ENCODE results near the gene CDK17.
A peak's percentile ranks its signal among the peaks of the same experiment; 100 is the strongest.
"Not testable (repeated sequence)": the region's sequence is repeated elsewhere in the genome, so short reads cannot be mapped to it uniquely, and the experiment has no call there.

CDK17 gene

DNA sequence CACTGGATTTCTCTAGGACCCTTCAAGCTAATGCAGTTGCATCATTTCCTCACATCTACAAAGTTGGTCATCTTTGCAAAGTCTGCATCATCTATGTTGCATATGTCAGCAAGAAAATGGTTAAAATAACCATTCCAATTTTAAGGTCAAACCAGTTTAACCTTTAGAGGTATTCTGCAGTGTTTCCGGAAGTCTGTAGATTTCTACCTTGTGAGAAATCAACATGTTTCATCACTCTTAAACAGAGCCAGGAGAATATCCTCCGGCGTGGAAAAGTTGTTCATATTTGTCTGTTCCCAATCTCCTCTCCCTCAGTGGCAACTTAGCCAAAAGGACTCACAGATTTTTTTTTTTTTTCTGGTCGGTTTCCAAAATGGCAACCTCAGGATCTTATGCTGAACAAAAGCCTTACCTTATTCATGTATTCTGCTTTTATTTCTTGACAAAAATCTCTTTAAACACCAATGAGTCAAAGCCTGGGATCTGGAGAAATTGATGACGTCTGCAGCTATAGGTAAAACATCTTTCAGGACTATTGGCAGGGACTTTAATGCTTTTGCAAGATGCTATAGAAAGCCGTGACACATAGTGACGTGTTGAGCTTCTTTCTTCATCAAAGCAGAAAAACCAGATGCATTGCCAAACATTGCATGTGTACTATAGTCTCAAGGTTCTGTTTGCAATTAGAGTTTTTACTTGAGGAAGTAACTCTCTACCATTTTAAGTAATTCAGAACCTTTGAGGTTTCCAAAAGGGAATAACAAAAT, 16.0 kb upstream of the CDK17 start:
- no peak for DNase-seq

DNA sequence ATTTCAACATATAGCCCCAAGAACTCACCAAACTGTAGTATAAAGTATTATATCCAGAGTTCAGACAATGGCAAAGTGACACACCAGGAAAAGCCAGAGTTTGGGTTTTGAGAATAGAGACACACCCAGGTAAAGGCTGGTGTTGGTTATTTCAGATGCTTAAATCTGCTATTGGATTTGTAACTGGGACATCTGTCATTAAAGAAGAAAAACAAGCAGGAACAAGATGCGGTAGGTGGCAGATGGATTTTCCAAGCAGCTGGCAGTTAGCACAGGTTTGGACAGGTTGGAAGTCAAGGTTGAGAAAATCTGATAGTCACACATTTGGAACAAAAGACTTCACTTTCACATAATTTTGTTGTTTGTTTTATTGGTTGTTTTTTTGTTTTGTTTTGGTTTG, 14.4 kb upstream of the CDK17 start:
- DNase-seq, result no peak

DNA sequence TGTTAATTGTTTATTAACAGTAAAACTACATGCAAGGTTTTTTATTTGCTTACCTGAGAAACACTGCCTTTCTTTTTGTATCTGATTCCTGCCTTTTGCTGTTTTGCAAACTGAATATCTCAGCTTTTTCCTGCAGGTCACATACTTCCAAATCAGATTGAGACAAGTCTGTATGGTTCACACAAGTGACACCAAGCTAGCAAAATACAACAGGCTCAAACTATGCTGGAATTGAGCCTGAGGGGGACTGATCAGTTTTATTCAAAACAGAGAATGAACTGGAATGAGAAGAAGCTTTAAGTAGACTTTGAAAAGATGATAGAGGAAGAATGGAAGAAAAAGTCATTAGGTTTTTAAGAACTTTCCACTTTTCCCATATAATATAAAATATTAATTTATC, 12.2 kb upstream of the CDK17 start:
- DNase-seq, result no peak

DNA sequence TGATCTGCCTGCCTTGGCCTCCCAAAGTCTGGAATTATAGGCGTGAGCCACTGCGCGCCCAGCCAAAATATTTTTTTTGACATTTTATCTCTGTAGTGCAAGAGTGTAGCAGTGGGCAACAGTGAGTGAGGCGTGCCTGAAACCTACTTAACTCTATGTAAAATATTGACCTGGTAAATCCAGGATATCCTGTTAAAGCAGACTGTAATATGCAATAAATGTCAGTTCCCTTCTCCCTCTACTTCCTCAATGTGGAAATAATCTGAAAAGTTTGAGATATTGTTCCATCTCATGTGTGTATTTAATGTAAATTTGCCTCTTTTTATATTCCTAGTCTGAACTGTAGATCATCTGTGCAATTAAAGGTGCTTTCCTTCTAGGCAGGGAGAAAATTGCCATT, 9.5 kb upstream of the CDK17 start:
- no peak for DNase-seq

DNA sequence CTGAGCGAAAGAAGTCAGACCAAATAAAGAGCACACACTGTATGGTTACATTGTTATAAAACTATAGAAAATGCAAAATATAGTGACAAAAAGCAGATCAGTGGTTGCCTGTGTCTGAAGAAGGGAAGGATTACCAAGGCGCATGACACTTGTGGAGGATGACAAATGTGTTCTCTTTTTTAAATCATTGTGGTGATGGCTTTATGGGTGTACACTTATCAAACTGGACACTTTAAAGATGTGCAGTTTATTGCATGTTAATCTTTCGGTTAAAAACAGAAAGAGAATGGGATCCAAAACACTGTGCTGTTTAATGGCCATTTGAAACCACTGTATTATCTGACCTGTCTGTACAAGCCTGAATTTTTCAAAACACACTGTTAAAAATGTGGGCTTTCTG, 8.8 kb upstream of the CDK17 start:
- no peak for DNase-seq

DNA sequence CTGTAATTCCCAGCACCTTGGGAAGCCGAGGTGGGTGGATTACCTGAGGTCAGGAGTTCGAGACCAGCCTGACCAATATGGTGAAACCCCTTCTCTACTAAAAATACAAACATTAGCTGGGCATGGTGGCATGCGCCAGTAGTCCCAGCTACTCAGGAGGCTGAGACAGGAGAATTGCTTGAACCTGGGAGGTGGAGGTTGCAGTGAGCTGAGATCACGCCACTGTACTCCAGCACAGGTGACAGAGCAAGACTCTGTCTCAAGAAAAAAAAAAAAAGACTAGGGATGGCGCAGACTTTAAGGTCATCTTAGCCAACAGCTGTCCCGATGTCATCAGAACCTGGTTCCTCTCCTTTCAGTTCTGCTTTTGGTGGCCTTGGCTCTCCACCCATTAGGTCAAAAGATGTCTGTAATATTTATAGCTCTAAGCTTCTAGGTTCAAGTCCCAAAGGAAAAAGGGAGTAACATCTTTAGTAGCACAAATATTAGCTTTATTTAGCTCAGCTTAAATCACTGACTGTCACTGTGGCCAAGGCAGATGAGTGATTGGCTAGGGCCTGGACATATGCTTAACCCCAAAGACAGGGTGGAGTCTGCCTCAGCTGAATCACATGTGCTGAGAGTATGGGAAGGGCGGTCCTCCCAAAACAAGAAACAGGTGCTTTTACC, 7.3 kb upstream of the CDK17 start:
- DNase-seq, result peak; percentile 13

DNA sequence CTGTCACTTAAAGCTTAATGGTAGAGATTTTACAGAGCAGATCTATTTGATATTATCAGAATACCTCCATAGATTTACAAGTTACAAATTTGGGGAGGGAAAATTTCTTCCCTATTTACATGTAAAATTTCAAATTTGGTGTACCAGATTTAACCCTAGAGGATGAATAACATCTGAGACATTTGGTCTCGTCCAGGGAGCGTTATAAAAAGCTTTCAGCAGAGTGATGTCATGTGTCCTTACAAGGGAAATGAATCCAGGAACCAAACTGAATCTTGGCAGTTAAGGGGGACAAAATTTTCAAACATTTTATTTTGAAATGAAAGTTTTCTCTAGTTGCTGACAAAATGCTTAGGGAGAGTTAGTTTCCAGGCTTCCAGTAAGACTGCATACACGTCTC, 4.5 kb upstream of the CDK17 start:
- DNase-seq, result no peak

DNA sequence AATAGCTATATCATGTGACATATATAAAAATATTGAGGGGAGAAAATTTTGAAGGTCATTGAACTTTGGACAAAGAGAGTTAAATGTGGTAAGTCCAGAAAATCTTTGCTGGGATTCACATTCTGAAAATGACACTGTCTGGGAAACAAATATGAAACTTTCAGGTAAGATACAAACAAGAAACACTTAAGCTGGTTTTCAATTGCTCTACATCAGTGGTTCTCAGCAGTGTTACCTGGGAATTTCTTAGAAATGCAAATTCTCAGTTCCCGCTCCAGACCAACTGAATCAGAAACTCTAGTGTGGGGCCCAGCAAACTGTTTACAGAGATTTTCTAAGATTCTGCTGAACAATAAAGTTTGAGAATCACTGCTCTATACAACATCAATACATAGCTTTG, 3.6 kb upstream of the CDK17 start:
- DNase-seq, result no peak

DNA sequence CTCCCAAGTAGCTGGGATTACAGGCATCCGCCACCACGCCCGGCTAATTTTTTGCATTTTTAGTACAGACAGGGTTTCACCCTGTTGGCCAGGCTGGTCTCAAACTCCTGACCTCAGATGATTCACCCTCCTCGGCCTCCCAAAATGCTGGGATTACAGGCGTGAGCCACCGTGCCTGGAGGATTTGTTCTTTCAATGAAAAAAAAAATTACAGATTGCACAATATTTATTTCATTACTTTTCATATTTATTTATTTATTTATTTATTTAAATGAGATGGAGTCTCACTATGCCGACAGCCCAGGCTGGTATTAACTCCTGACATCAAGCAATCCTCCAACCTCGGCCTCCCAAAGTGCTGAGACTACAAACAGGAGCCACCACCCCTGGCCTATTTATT, 2.3 kb upstream of the CDK17 start:
- DNase-seq, result not testable (repeated sequence)

DNA sequence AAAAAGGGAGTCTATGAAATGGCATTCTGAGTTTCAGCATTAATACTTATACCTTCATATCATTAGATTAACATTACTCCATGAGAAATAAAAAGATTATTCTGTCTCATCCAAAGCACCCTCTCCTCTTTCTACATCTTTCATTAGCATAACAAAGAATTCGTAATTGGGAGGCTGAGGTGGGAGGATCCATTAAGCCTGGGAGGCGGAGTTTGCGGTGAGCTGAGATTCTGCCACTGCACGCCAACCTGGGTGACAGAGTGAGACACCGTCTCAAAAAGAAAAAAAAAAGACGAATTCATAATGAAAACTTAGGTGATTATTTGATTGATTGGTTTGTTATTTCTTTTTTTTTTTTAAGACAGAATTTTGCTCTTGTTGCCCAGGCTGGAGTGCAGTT, 1.8 kb upstream of the CDK17 start:
- no peak for DNase-seq

DNA sequence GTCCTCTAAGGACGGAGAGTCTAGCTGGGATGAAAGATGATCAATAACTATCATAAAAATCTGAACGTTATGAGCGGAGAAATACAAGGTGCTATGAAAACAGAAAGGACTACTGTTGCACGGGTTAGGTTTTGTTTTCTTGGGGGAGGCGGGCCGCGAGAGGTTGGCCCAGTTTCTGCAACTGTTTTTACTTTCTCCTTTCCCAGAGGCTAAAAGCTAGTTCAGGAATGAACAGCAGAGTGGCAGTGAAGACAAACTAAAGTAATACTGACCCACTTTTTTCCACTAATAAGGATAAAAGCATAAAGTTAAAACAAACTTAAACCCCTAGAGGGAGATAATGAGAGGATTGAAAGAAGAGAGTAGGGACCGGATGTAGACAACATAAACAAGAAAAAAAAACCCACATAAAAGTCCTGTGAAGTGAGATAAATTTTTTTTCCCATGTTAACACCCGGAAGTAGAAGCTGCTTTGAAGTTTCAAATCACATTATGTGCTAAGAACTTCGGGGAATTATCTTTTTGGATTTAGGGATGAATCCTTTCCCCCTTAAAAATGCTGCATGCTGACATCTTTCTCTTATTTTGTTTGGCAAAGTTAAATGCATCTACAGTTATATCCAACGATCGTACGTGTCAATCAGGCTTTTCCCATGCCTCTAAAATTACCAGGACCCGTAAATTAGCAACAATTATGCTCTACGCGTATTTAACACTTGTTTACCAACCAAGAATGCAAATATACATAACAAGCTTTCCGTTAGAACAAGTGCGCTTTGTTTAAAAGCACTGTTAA, 1.0 kb upstream of the CDK17 start:
- peak; percentile 37 for DNase-seq

DNA sequence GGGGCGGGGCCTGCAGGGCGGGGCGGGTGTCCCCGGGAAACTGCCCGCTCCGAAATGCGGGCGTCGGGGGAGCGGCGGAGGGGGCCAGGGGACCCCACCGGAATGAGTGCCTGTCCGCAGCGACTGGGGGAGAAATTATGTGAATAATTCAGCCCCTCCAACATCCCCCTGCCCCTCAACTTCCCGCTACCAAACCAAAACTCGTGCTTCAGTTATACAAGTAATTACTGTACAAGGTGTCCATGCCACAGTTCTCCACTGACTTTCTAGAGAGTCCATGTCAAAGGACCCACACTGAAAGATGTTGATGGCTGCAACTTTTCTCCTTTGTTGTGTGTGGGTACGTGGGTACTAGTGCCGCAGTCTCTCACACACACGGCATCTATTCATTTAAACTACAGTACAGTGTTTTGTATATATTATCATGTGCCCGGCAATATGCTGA, 414 bp upstream of the CDK17 start:
- DNase-seq, result no peak

DNA sequence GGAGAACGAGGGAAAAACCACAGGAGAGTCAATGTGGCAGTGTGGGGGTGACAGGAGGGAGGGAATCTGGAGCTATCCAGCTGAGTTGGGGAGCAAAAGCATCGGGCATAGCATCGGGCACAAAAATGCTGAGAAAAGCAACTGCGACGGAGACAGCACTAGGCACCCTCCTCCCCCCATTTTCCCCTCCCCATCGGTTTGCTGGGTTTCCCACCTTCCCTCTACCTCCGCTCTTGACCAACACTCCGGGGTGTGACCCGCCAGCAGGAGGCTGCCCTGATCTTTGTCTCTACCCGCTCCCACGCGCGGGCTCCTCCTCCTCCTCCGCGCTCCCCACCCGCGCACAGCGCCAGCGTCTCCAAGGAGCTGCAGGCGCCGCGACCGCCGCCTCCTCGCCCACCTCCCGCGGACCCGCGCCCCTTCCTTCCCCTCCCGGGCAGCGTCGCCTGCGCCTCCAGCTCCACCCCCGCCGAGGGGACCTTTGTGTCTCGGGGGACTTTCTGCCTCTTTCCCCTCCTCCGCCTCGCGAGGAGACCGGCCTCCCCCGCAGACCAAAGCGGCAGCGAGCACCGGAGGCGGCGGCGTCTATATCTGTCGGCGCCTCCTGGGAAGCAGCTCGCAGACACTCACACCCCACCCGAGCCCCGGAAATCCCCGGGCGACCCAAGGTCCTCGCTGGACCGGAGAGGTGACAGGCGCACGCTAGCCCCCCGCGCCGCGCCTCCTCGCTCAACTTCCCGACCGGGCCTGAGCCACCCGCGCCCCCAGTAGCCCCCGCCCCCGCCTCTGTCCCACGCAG, 920 bp downstream of the CDK17 start:
- DNase-seq, result peak; percentile 71

DNA sequence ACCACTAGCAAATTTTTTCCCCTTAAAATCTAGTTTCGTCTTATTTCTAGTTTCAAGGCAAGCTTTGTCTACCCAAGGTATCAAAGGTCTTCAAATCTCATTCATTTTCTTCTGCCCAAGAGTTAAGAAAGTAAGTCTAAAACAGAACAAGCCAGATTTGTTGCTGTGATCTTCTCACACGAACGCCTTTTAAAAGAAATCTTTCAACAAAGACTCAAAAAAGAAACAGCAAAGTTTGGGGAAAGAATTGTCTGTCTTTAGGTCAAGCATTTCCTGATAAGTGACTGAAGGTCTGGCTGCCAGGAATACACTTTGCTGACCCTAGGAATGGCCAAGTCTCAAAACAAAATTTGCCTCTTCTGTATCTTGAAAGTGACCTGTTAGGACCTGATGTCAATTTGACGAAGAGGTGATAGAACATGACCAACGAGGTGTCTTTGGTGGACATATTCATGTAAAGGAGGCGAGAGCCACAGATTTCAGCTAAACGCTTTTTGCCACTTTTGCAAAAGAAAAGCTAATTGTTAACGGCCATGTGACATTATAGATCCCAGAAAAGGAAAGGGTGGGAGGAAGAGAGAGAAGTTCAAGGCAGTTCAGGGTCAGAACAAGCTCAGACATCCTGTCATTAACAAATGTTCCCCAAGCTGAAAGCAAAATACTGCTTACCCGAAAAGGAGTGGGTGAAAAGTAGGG, 1.7 kb downstream of the CDK17 start:
- DNase-seq, result no peak

DNA sequence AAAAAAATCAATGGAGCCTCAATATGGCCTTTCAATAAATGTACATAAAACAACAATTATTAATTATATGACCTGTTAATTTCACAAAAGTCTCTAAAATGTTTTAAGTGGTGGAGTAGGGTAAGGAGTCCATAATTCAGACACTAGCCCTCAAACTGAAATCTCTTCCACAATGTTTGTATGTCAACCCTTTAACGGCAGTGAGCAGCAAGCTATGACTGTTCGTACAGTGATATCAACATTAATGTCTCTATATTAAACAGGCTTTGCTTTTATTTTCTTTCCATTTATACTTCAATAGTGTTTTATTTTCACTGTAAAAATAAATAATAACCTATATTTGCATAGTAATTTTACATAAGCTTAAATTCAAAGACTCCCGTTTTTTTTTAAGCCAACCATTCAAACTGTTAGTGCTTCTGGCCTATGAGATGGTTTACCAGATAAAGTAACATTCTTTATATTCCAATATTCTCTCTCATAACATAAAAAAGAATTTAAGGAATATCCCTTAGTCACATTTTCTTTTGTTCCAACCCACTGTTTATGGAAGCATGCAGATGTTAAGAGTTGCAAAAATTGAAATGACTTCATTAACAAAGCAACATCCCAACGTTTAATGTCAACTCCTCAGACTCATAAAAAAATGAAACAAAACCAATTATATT, 2.3 kb downstream of the CDK17 start:
- no peak for DNase-seq

DNA sequence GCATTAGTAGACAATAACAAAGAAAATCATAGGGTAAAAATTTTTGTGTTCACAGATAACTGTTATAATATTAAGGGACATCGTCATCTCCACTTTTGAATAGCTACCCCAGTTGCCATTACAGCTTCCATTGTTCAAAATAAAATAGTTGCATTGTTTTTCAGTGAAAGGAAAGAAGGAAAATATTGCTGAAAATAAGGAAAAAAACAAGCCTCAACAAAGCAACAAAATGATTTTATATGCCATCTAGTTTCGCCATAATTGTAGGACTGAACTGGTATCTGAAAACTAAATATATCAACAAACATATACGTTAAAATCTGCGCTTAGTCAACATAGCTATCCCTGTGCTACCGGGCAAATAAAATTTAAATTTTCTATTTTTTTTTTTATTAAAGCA, 3.3 kb downstream of the CDK17 start:
- DNase-seq, result no peak

DNA sequence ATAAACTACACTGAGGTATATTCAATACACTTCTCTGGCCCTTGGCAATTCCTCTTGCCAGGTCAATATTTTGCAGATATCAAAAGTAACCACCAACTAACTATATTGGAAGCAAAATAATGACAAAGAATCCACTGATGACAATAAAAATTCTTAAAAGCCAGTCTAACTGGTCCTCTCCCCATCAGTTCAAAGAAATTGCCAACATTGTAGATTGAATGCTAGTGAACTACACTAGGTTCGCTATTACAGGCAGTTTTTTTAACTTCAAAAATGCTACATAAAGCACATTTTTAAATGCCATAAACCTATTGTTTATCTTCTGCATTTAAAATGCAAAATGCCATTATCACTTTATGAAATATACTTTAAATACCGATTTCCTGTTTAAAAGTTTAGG, 4.0 kb downstream of the CDK17 start:
- no peak for DNase-seq

DNA sequence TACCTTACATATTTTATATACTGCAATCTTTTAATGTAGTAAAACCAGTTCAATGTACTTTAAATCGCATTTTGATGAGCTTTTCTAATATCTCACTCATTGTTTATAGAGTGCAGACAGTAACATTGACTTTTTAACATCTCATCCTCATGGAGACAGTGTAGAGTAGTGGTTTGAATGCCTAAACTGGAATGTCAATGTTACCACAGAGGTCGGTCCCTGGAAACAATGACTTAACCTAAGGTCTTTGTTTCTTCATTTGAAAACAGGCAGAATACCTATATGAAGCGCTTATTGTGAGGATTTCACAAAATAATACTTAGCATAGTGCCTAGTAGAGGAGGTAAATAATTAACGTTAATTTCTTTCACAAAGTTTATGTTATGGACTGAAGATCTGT, 5.0 kb downstream of the CDK17 start:
- DNase-seq, result no peak

DNA sequence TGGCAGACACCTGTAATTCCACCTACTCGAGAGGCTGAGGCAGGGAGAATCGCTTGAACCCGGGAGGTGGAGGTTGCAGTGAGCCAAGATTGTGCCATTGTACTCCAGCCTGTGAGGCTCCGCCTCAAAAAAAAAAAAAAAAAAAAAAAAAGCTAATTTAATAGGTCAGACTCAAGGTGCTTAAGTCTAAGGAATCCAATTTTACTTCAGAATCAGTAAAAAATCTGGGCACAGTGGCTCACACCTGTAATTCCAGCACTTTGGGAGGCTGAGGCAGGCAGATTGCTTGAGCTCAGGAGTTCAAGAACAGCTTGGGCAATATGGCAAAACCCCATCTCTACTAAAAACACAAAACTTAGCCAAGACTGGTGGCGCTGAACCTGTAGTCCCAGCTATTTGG, 7.0 kb downstream of the CDK17 start:
- not testable (repeated sequence) for DNase-seq

DNA sequence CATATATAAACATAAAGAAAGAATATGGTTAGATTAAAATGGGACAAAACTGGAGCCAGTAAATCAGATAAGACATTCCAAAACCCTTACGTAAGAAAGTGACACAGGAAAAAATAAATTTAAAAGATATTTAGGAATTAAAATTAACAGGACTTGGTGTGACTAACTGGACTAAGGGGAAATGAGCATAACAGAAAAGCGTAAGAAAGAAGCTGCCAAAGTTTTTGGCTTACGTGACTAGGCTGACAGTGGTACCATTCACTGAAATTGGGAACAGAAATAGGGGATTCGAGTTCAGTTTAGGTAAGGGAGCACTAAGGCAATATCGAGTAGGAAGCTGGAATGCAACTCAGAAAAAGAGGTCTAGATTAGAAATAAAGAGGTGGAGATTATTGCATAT, 7.8 kb downstream of the CDK17 start:
- DNase-seq, result no peak

DNA sequence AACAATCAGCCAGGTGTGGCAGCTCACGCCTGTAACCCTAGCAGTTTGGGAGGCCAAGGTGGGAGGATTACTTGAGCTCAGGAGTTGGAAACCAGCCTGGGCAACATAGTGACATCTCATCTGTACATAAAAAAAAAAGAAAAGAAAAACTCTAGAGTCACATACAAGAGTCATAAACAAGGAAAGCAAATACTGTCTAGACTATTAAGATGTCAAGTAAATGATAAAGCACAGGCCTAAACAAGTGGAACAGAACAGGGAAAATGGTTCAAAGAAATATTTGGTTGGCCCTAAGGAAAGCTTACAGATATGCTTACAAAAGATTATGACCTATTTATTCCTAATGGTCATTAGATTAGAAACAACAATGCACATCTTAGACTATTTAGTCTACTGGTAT, 12.3 kb downstream of the CDK17 start:
- no peak for DNase-seq

DNA sequence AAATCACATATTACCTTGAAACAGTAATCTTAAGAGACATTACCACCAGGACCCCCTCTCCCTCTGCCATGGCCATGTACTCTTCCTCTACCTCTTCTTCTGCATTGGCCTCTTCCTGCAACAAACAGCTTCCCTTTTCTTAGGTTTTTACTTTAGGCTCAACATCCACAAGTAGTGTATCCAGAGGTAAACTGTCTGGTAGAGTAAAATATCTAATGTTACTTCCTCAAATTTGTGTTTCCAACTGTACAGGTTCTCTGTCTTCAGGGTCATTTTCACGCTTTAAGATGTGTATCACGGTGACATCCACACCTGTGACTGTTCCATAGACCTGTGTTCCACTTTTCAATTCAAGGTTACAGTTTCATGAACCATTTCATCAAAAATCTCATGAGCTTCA, 13.4 kb downstream of the CDK17 start:
- peak; percentile 25 for DNase-seq

All from GF-D8 (cell line).